ENCODE measurements around the gene CCDC152.

Gene CCDC152

GRCh38 chr5:42759456-42759855, 2.8 kb downstream of the CCDC152 start:
- no peak for DNase-seq (ENCODE audit: low spot score)
- no peak for TF ChIP-seq CTCF (IDR thresholded peaks at IDR 0.05; ENCODE audit: extremely low read depth, insufficient read depth, missing control alignments)
- in situ Hi-C loops (cut with MboI; ENCODE audit: low pct_unique_long_range_greater_than_20kb, low sequenced_read_pairs, unreplicated experiment), result loop anchor here (25.0 kb wide), 1 partner anchor 897 kb away; the partner anchor contains the start of gene OXCT1

- in situ Hi-C loops (cut with MboI; ENCODE audit: low pct_unique_long_range_greater_than_20kb, low sequenced_read_pairs, unreplicated experiment), result loop anchor here (25.0 kb wide), 1 partner anchor 898 kb away; the partner anchor contains the start of gene OXCT1
- no peak for TF ChIP-seq CTCF (IDR thresholded peaks at IDR 0.05; ENCODE audit: extremely low read depth, insufficient read depth, missing control alignments)
- DNase-seq (ENCODE audit: low spot score), result no peak
Observed at GRCh38 chr5:42760426-42760825, 3.8 kb downstream of the CCDC152 start.

GRCh38 chr5:42761791-42762190, 5.2 kb downstream of the CCDC152 start:
- in situ Hi-C loops (cut with MboI; ENCODE audit: low pct_unique_long_range_greater_than_20kb, low sequenced_read_pairs, unreplicated experiment), result loop anchor here (25.0 kb wide), 1 partner anchor 899 kb away; the partner anchor contains the start of gene OXCT1

GRCh38 chr5:42767491-42768105, 11.0 kb downstream of the CCDC152 start:
- in situ Hi-C loops (cut with MboI; ENCODE audit: low pct_unique_long_range_greater_than_20kb, low sequenced_read_pairs, unreplicated experiment), result loop anchor here (25.0 kb wide), 1 partner anchor 905 kb away; the partner anchor contains the start of gene OXCT1
- peak; percentile 46 for TF ChIP-seq CTCF (IDR thresholded peaks at IDR 0.05; ENCODE audit: extremely low read depth, insufficient read depth, missing control alignments)
- DNase-seq (ENCODE audit: low spot score), result peak; percentile 26

More at GRCh38 chr5:42761791-42762190, 5.2 kb downstream of the CCDC152 start:
- no peak for TF ChIP-seq CTCF (IDR thresholded peaks at IDR 0.05; ENCODE audit: extremely low read depth, insufficient read depth, missing control alignments)
- DNase-seq (ENCODE audit: low spot score), result no peak

- no peak for TF ChIP-seq CTCF (IDR thresholded peaks at IDR 0.05; ENCODE audit: extremely low read depth, insufficient read depth, missing control alignments)
- DNase-seq (ENCODE audit: low spot score), result no peak
- in situ Hi-C loops (cut with MboI; ENCODE audit: low pct_unique_long_range_greater_than_20kb, low sequenced_read_pairs, unreplicated experiment), result loop anchor here (25.0 kb wide), 1 partner anchor 906 kb away; the partner anchor contains the start of gene OXCT1
Observed at GRCh38 chr5:42768106-42768504, 11.5 kb downstream of the CCDC152 start.

- DNase-seq (ENCODE audit: low spot score), result no peak
- no peak for TF ChIP-seq CTCF (IDR thresholded peaks at IDR 0.05; ENCODE audit: extremely low read depth, insufficient read depth, missing control alignments)
- in situ Hi-C loops (cut with MboI; ENCODE audit: low pct_unique_long_range_greater_than_20kb, low sequenced_read_pairs, unreplicated experiment), result loop anchor here (25.0 kb wide), 1 partner anchor 908 kb away; the partner anchor contains the start of gene OXCT1
Observed at GRCh38 chr5:42770003-42770402, 13.4 kb downstream of the CCDC152 start.

Measured in GM13977 (cell line).